ENCODE results near the gene SHISA6.

DNA sequence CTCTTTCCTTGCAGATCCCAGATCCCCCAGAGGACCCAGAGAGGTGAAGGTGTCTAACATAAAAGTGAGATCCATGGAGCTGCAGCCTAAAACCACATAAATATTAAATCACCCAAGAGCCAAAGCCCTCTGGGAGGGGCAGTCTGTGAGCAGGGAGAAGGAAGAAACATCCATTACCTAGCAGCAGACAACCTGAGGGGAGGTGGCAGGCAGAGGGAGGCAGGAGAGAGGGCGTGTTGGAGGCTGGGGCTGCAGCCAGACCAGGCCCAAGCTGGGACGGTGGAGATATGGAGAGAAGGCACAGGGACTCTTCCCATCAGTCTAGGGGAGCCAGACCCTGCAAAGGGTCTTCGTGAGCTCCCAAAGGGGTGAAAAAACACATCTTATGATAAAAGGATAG is 101.1 kb downstream of the SHISA6 start:
- TF ChIP-seq, protein P1, sequence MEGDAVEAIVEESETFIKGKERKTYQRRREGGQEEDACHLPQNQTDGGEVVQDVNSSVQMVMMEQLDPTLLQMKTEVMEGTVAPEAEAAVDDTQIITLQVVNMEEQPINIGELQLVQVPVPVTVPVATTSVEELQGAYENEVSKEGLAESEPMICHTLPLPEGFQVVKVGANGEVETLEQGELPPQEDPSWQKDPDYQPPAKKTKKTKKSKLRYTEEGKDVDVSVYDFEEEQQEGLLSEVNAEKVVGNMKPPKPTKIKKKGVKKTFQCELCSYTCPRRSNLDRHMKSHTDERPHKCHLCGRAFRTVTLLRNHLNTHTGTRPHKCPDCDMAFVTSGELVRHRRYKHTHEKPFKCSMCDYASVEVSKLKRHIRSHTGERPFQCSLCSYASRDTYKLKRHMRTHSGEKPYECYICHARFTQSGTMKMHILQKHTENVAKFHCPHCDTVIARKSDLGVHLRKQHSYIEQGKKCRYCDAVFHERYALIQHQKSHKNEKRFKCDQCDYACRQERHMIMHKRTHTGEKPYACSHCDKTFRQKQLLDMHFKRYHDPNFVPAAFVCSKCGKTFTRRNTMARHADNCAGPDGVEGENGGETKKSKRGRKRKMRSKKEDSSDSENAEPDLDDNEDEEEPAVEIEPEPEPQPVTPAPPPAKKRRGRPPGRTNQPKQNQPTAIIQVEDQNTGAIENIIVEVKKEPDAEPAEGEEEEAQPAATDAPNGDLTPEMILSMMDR (IDR thresholded peaks at IDR 0.05; ENCODE audit: insufficient read depth, low read length, poor library complexity, severe bottlenecking) = no peak
- TF ChIP-seq EZH2phosphoT487 (conservative IDR thresholded peaks at IDR 0.05; ENCODE audit: low read length) = no peak

Data from SU-DHL-6 (cell line).